ENCODE data around the gene SLC9A7.

SLC9A7 gene

GRCh38 chrX:46599051-46599560, 159.8 kb downstream of the SLC9A7 start:
- DNase-seq = no peak

GRCh38 chrX:46597771-46598170, 161.1 kb downstream of the SLC9A7 start:
- no peak for DNase-seq

GRCh38 chrX:46597208-46597607, 161.7 kb downstream of the SLC9A7 start:
- no peak for DNase-seq

GRCh38 chrX:46595084-46595483, 163.8 kb downstream of the SLC9A7 start:
- DNase-seq = no peak

- DNase-seq = no peak
Measured at GRCh38 chrX:46589977-46590723, 168.8 kb downstream of the SLC9A7 start.

- no peak for DNase-seq
Measured at GRCh38 chrX:46588263-46588662, 170.7 kb downstream of the SLC9A7 start.

GRCh38 chrX:46587753-46588171, 171.2 kb downstream of the SLC9A7 start:
- no peak for DNase-seq

- no peak for DNase-seq
Measured at GRCh38 chrX:46587158-46587557, 171.8 kb downstream of the SLC9A7 start.

GRCh38 chrX:46584736-46585135, 174.2 kb downstream of the SLC9A7 start:
- DNase-seq = no peak

- DNase-seq = no peak
Measured at GRCh38 chrX:46582966-46583365, 176.0 kb downstream of the SLC9A7 start.

GRCh38 chrX:46582325-46582724, 176.6 kb downstream of the SLC9A7 start:
- DNase-seq = no peak

GRCh38 chrX:46580613-46581012, 178.3 kb downstream of the SLC9A7 start:
- DNase-seq = no peak

- DNase-seq = no peak
Measured at GRCh38 chrX:46579250-46579649, 179.7 kb downstream of the SLC9A7 start.

- DNase-seq = no peak
Measured at GRCh38 chrX:46577221-46578005, 181.5 kb downstream of the SLC9A7 start.

GRCh38 chrX:46576458-46576857, 182.5 kb downstream of the SLC9A7 start:
- no peak for DNase-seq

- DNase-seq = no peak
Measured at GRCh38 chrX:46575991-46576392, 182.9 kb downstream of the SLC9A7 start.

GRCh38 chrX:46575586-46575985, 183.3 kb downstream of the SLC9A7 start:
- DNase-seq = no peak

- DNase-seq = no peak
Measured at GRCh38 chrX:46574774-46575381, 184.0 kb downstream of the SLC9A7 start.

- DNase-seq = no peak
Measured at GRCh38 chrX:46573892-46574773, 184.8 kb downstream of the SLC9A7 start.

GRCh38 chrX:46573331-46573891, 185.5 kb downstream of the SLC9A7 start, which contains the start of gene CHST7:
TSS of gene CHST7 (plus strand) at chrX:46573765. CDS start at chrX:46573932, 167 bp downstream.
- DNase-seq = no peak

GRCh38 chrX:46572340-46572936, 186.5 kb downstream of the SLC9A7 start:
- no peak for DNase-seq
